KOPT-K1 (cell line): ENCODE data around the gene EBNA1BP2.
"Not testable (repeated sequence)": the region's sequence is repeated elsewhere in the genome, so short reads cannot be mapped to it uniquely, and the experiment has no call there.

Experiments used
- H3K27ac ChIP-seq: fragments of 200-600 bp; sonication (generic); 2 replicates; pipeline ENCODE4 v1.5.1; 2016; ENCODE audit warnings: antibody characterized with exemption, mild to moderate bottlenecking, low read depth, low read length; ENCODE audit not compliant: poor library complexity, severe bottlenecking
- H3K36me3 ChIP-seq: fragments of 200-600 bp; sonication (generic); 2 replicates; pipeline ENCODE4 v1.5.1; 2017; ENCODE audit warnings: antibody characterized with exemption, mild to moderate bottlenecking, low read length, moderate library complexity; ENCODE audit not compliant: insufficient read depth
- H3K9me3 ChIP-seq: fragments of 200-600 bp; sonication (generic); 2 replicates; pipeline ENCODE4 v1.5.1; 2017; ENCODE audit warnings: antibody characterized with exemption, low read length, mild to moderate bottlenecking; ENCODE audit not compliant: insufficient read depth, poor library complexity, severe bottlenecking

EBNA1BP2 gene

DNA sequence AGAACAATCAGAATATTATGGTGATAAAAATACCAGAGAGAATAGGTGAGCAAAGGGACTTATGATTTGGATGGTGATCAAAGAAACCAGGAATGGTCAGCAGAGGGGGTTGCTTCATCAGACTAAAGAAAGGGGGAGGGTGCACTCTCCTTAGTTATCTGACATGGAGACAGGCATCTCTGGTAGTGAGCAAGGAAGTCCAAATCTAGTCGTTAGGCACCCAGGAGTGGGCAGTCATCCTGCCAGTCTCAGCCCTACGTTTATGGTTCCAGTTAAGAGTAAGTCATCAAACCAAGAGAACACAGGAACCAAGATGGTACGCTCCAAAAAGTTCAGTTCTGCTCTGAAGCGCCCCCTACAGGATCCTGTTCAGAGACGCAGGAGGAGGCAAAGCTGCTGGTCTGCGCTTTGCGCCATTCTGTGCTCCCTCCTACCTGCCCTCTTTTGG is 28.6 kb downstream of the EBNA1BP2 start:
- H3K9me3 ChIP-seq: peaks cover 10% of the 10 kb centered on the region

GRCh38 chr1:43140583-43140982 is 31.5 kb downstream of the EBNA1BP2 start:
- Histone ChIP-seq H3K9me3 (peaks cover 10% of the 10 kb centered on the region), H3K36me3 (no peaks in the 10 kb centered on the region), H3K27ac (no peak overlapping the region)

More for the DNA sequence above, 28.6 kb downstream of the EBNA1BP2 start:
- Histone ChIP-seq H3K27ac (no peak overlapping the region), H3K36me3 (no peaks in the 10 kb centered on the region)

GRCh38 chr1:43140010-43140409 is 32.1 kb downstream of the EBNA1BP2 start:
- Histone ChIP-seq H3K9me3 (peaks cover 10% of the 10 kb centered on the region), H3K27ac (no peak overlapping the region), H3K36me3 (no peaks in the 10 kb centered on the region)

GRCh38 chr1:43139295-43139694 is 32.8 kb downstream of the EBNA1BP2 start:
- H3K27ac ChIP-seq, H3K36me3 ChIP-seq, H3K9me3 ChIP-seq: not testable (repeated sequence)

GRCh38 chr1:43137445-43138052 is 34.5 kb downstream of the EBNA1BP2 start:
- H3K27ac ChIP-seq: no peak overlapping the region
- H3K36me3 ChIP-seq: no peaks in the 10 kb centered on the region
- H3K9me3 ChIP-seq: peaks cover 10% of the 10 kb centered on the region

- peaks cover 10% of the 10 kb centered on the region for H3K9me3 ChIP-seq
- no peak overlapping the region for H3K27ac ChIP-seq
- H3K36me3 ChIP-seq: no peaks in the 10 kb centered on the region
Measured at GRCh38 chr1:43135857-43136781, 36.0 kb downstream of the EBNA1BP2 start.

GRCh38 chr1:43134640-43135039 is 37.5 kb downstream of the EBNA1BP2 start:
- no peaks in the 10 kb centered on the region for H3K36me3 ChIP-seq
- H3K27ac ChIP-seq: no peak overlapping the region
- peaks cover 3% of the 10 kb centered on the region for H3K9me3 ChIP-seq

- Histone ChIP-seq H3K36me3 (no peaks in the 10 kb centered on the region), H3K9me3 (no peaks in the 10 kb centered on the region), H3K27ac (no peak overlapping the region)
Measured at GRCh38 chr1:43134068-43134467, 38.0 kb downstream of the EBNA1BP2 start.

GRCh38 chr1:43129426-43129825 is 42.7 kb downstream of the EBNA1BP2 start:
- Histone ChIP-seq H3K36me3 (no peaks in the 10 kb centered on the region), H3K9me3 (no peaks in the 10 kb centered on the region), H3K27ac (no peak overlapping the region)

DNA sequence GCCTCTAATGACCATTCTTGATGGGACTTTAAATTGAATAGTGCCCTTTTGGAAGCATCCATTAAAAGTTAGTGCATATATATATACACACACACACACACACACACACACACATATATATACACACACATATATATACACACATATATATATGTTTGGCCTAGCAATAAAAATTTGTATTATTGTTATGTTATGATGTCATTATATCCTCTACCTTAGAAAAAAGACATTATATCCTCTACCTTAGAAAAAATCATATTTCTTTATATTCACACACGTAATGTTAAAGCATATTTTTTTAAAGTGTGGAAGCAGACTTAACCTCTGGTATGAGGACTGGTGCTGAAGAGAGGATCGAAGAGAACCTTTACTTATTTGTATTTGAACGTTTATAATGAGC is 43.3 kb downstream of the EBNA1BP2 start:
- Histone ChIP-seq H3K27ac (no peak overlapping the region), H3K36me3 (no peaks in the 10 kb centered on the region), H3K9me3 (no peaks in the 10 kb centered on the region)

- no peaks in the 10 kb centered on the region for H3K36me3 ChIP-seq
- H3K27ac ChIP-seq: no peak overlapping the region
- no peaks in the 10 kb centered on the region for H3K9me3 ChIP-seq
Measured at GRCh38 chr1:43123031-43123430, 49.1 kb downstream of the EBNA1BP2 start.

- Histone ChIP-seq H3K36me3 (no peaks in the 10 kb centered on the region), H3K27ac (no peak overlapping the region), H3K9me3 (no peaks in the 10 kb centered on the region)
Measured at GRCh38 chr1:43121256-43121900, 50.7 kb downstream of the EBNA1BP2 start.

GRCh38 chr1:43119928-43120586 is 52.0 kb downstream of the EBNA1BP2 start:
- H3K9me3 ChIP-seq, H3K27ac ChIP-seq: not testable (repeated sequence)

More at GRCh38 chr1:43119928-43120586, 52.0 kb downstream of the EBNA1BP2 start:
- not testable (repeated sequence) for H3K36me3 ChIP-seq
